Astrocyte of the cerebellum (primary cell): ENCODE results near the gene PKD2.

ENCODE experiments used
- DNase-seq: peaks from one replicate; pipeline ENCODE4 v3.0.0-alpha.2; 2011; ENCODE audit warnings: low read depth
- H3K4me3 ChIP-seq: 2 replicates; pipeline ENCODE4 v1.5.1; 2011; ENCODE audit warnings: mild to moderate bottlenecking, low read depth, low read length, moderate library complexity
- CTCF ChIP-seq: IDR thresholded peaks from 2 replicates; pipeline ENCODE4 v1.5.1; 2012; ENCODE audit warnings: low read length, low read depth, moderate library complexity, mild to moderate bottlenecking; ENCODE audit errors: missing control alignments
- in situ Hi-C: cut with HindIII; loops from 2 replicates; pipeline ENCODE4 v1.10.0; 2017; ENCODE audit warnings: low sequenced_read_pairs

The PKD2 gene

GRCh38 chr4:88041626-88042025, 34.2 kb downstream of the PKD2 start:
- in situ Hi-C loops = loop anchor here (25.0 kb wide), 1 partner anchor 471 kb away; the partner anchor contains the start of gene PYURF
- no peak overlapping the region for H3K4me3 ChIP-seq
- TF ChIP-seq CTCF = no peak
- no peak for DNase-seq

GRCh38 chr4:88043001-88043400, 35.6 kb downstream of the PKD2 start:
- no peak for TF ChIP-seq CTCF
- no peak overlapping the region for H3K4me3 ChIP-seq
- in situ Hi-C loops = loop anchor here (25.0 kb wide), 1 partner anchor 469 kb away; the partner anchor contains the start of gene PYURF
- DNase-seq = no peak

- DNase-seq = no peak
- in situ Hi-C loops = loop anchor here (25.0 kb wide), 1 partner anchor 469 kb away; the partner anchor contains the start of gene PYURF
- no peak for TF ChIP-seq CTCF
- H3K4me3 ChIP-seq = no peak overlapping the region
These were observed 36.3 kb downstream of the PKD2 start for GRCh38 chr4:88043586-88044340.

- no peak for TF ChIP-seq CTCF
These were observed 37.6 kb downstream of the PKD2 start for GRCh38 chr4:88045021-88045420.

GRCh38 chr4:88054229-88054628, 46.8 kb downstream of the PKD2 start:
- DNase-seq = no peak
- TF ChIP-seq CTCF = no peak
- in situ Hi-C loops = no loop called here
- no peak overlapping the region for H3K4me3 ChIP-seq

More at GRCh38 chr4:88045021-88045420, 37.6 kb downstream of the PKD2 start:
- no peak overlapping the region for H3K4me3 ChIP-seq
- no peak for DNase-seq
- in situ Hi-C loops = loop anchor here (25.0 kb wide), 1 partner anchor 467 kb away; the partner anchor contains the start of gene PYURF

GRCh38 chr4:88054901-88055300, 47.5 kb downstream of the PKD2 start:
- no peak overlapping the region for H3K4me3 ChIP-seq
- TF ChIP-seq CTCF = peak; percentile 54
- DNase-seq = no peak
- in situ Hi-C loops = no loop called here
